Vagina (tissue), 2 donors: Measurements from ENCODE around the gene ASTN2. TPM values are rescaled to one million over a fixed set of nuclear protein-coding genes. Genes with fewer than 3 reads are reported as not detected.

Experiments used
- DNase-seq, 2 donors: peaks; one replicate each; pipeline ENCODE4 v3.0.0-alpha.2; 2017; ENCODE audit errors: extremely low spot score in 2 of 2
- H3K27ac ChIP-seq: fragments of 200-600 bp; sonication (generic); one replicate; pipeline ENCODE4 v1.5.1; 2019
- H3K27me3 ChIP-seq: fragments of 200-600 bp; sonication (generic); one replicate; pipeline ENCODE4 v1.5.1; 2019
- H3K36me3 ChIP-seq, 2 donors: fragments of 200-600 bp; sonication (generic); one replicate each; pipeline ENCODE4 v1.5.1; 2017 to 2019
- H3K4me1 ChIP-seq: fragments of 200-600 bp; sonication (generic); one replicate; pipeline ENCODE4 v1.5.1; 2019
- H3K4me3 ChIP-seq, 2 donors: fragments of 200-600 bp; sonication (generic); 1 replicate in 1 of 2; 2 replicates in 1 of 2; pipeline ENCODE4 v1.5.1; 2016 to 2019
- H3K9me3 ChIP-seq: fragments of 200-600 bp; sonication (generic); one replicate; pipeline ENCODE4 v1.5.1; 2019
- CTCF ChIP-seq, 3 experiments: fragments of 450-650 bp in 2 of 3; fragments of 200-600 bp in 1 of 3; sonication (generic) in 1 of 3; IDR thresholded peaks; one replicate each; pipeline ENCODE4 v1.5.1; 2017 to 2019; ENCODE audit warnings: antibody characterized with exemption in 3 of 3, mild to moderate bottlenecking in 2 of 3, moderate library complexity in 2 of 3
- POLR2A ChIP-seq, 2 donors: fragments of 450-650 bp; IDR thresholded peaks; one replicate each; pipeline ENCODE4 v1.6.1; 2017; ENCODE audit warnings: antibody characterized with exemption in 2 of 2, mild to moderate bottlenecking in 2 of 2, moderate library complexity in 2 of 2
- POLR2AphosphoS5 ChIP-seq, 2 donors: sonication (generic); formaldehyde crosslinking; IDR thresholded peaks; one replicate each; pipeline ENCODE4 v1.9.0; 2017; ENCODE audit warnings: antibody characterized with exemption in 2 of 2, mild to moderate bottlenecking in 2 of 2, low read depth in 1 of 2; ENCODE audit not compliant: insufficient read depth in 1 of 2
- intact Hi-C: fragments of 100-400 bp; cut with DNase I; formaldehyde crosslinking; loops from one replicate; pipeline ENCODE4 v1.15.1; 2023
- total RNA-seq: library from RNA; depleted of rRNA; stranded (reverse); fragments of >200 nt; gene quantifications from one replicate; pipeline ENCODE4 v1.2.3, GENCODE V29; 2016

ASTN2 gene
- total RNA-seq, 1 donor from 2014 or later = 4.4 TPM

GRCh38 chr9:117134826-117135500 lies 279.9 kb downstream of the ASTN2 start:
- Histone ChIP-seq H3K27ac (no peak overlapping the region), H3K4me3 (no peak overlapping the region), H3K9me3 (no peaks in the 10 kb centered on the region), H3K4me1 (no peaks in the 10 kb centered on the region), H3K36me3 (no peaks in the 10 kb centered on the region), H3K27me3 (no peaks in the 10 kb centered on the region)
- intact Hi-C loops = loop anchor here (10.0 kb wide), 1 partner anchor 60 kb away; no protein-coding TSS in a partner anchor
- TF ChIP-seq POLR2A (IDR thresholded peaks at IDR 0.05) (no peak), CTCF (IDR thresholded peaks at IDR 0.05) (no peak), POLR2AphosphoS5 (IDR thresholded peaks at IDR 0.05; ENCODE audit: insufficient read depth in 1 of 2, low read depth in 1 of 2) (no peak)
- DNase-seq = no peak

DNA sequence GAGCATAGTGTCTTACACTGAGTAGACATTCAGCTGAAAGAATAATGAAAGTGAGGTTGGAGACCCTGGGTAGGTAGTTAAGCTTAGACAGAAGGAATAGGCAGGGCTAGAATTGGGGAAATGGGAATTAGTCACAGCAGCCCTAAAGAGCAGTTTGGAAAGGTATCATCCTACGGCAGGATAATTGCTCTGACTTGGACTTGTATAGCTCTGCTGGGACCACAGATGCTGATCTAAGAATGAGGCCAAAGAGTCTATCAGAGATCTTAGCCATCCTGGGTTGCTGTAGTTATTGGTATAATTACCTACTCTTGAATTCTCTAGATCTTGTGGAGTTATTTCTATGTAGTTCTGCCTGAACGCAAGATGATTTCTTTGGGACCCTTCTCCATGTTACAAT lies 288.0 kb downstream of the ASTN2 start:
- intact Hi-C loops = no loop called here
- Histone ChIP-seq H3K9me3 (no peaks in the 10 kb centered on the region), H3K4me3 (no peak overlapping the region), H3K27ac (no peak overlapping the region), H3K36me3 (no peaks in the 10 kb centered on the region), H3K27me3 (no peaks in the 10 kb centered on the region), H3K4me1 (no peaks in the 10 kb centered on the region)
- TF ChIP-seq POLR2AphosphoS5 (IDR thresholded peaks at IDR 0.05; ENCODE audit: insufficient read depth in 1 of 2, low read depth in 1 of 2) = no peak
- no peak for TF ChIP-seq POLR2A (IDR thresholded peaks at IDR 0.05)
- no peak for TF ChIP-seq CTCF (IDR thresholded peaks at IDR 0.05)
- no peak for DNase-seq

- DNase-seq = no peak
- intact Hi-C loops = no loop called here
- TF ChIP-seq POLR2AphosphoS5 (IDR thresholded peaks at IDR 0.05; ENCODE audit: insufficient read depth in 1 of 2, low read depth in 1 of 2) (no peak), CTCF (IDR thresholded peaks at IDR 0.05) (no peak), POLR2A (IDR thresholded peaks at IDR 0.05) (no peak)
Measured at GRCh38 chr9:117125531-117125930, 289.3 kb downstream of the ASTN2 start.

GRCh38 chr9:117123729-117124128 lies 291.1 kb downstream of the ASTN2 start:
- Histone ChIP-seq H3K27me3 (no peaks in the 10 kb centered on the region), H3K27ac (no peak overlapping the region), H3K4me1 (no peaks in the 10 kb centered on the region), H3K4me3 (no peak overlapping the region), H3K9me3 (no peaks in the 10 kb centered on the region), H3K36me3 (no peaks in the 10 kb centered on the region)
- TF ChIP-seq POLR2A (IDR thresholded peaks at IDR 0.05) (no peak), CTCF (IDR thresholded peaks at IDR 0.05) (no peak), POLR2AphosphoS5 (IDR thresholded peaks at IDR 0.05; ENCODE audit: insufficient read depth in 1 of 2, low read depth in 1 of 2) (no peak)
- no peak for DNase-seq
- intact Hi-C loops = no loop called here

More at GRCh38 chr9:117125531-117125930, 289.3 kb downstream of the ASTN2 start:
- no peaks in the 10 kb centered on the region for H3K9me3 ChIP-seq
- H3K4me3 ChIP-seq = no peak overlapping the region
- H3K27ac ChIP-seq = no peak overlapping the region
- H3K4me1 ChIP-seq = no peaks in the 10 kb centered on the region
- H3K36me3 ChIP-seq = no peaks in the 10 kb centered on the region
- no peaks in the 10 kb centered on the region for H3K27me3 ChIP-seq

DNA sequence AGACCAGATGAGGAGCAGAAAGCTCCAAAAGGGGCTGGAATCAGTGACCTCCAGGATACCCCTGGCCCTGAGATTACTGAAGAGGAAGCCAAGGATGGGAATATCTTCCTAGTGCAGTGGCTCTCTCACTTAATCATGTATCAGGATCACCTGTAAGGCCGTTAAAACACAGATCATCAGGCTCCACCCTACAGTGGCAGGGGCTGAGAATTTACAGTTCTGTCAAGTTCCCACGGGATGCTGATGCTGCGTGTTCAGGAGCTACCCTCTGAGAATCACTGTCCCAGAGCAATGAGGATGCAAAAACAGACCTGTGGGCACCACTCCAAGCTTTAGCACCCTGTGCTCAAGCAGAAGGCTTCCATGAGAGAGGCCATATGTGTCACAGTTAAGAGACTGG lies 291.9 kb downstream of the ASTN2 start:
- Histone ChIP-seq H3K27me3 (no peaks in the 10 kb centered on the region), H3K4me3 (no peak overlapping the region), H3K9me3 (no peaks in the 10 kb centered on the region), H3K36me3 (no peaks in the 10 kb centered on the region), H3K4me1 (no peaks in the 10 kb centered on the region), H3K27ac (no peak overlapping the region)
- TF ChIP-seq POLR2AphosphoS5 (IDR thresholded peaks at IDR 0.05; ENCODE audit: insufficient read depth in 1 of 2, low read depth in 1 of 2) (no peak), CTCF (IDR thresholded peaks at IDR 0.05) (no peak), POLR2A (IDR thresholded peaks at IDR 0.05) (no peak)
- no peak for DNase-seq
- intact Hi-C loops = no loop called here
